ENCODE measurements around the gene NAV1. TPM values are rescaled to one million over a fixed set of nuclear protein-coding genes. Genes with fewer than 3 reads are reported as not detected.

NAV1 gene
- total RNA-seq, 2 experiments from 2014 or later, result 1.9 to 2.6 TPM

DNA sequence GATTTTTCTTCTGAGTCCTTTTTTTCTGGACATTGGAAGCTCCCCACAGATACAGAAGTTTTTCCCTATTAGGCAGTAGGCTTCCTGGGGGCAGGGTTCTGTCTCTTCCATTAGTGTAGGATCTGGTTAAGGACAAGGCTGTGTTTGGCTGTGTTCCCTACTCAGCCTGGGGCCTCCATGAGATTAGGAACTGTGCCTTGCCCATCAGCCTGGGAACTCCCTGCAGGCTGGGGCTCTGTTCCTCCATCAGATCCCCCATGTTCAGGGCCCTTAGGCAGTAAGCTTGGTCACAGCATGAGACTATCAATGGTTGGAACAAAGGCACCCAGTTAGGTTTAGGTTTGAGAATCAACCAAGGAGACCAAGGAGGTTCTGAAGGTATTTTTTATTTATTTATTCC lies 22.7 kb downstream of the NAV1 start:
- Mint-ChIP-seq H3K4me3 (no peak overlapping the region), H3K9me3 (ENCODE audit: low read depth) (no peaks in the 10 kb centered on the region), H3K36me3 (ENCODE audit: low read depth) (no peaks in the 10 kb centered on the region), H3K27ac (no peak overlapping the region), H3K4me1 (peaks cover 3% of the 10 kb centered on the region), H3K27me3 (no peaks in the 10 kb centered on the region)
- intact Hi-C loops (cut with DNase I, micrococcal nuclease), result no loop called here
- no peak for DNase-seq
- no peak for ATAC-seq
- CTCF ChIA-PET, result interaction anchor here (0.6 to 6.0 kb wide), 12 partner anchors 8 to 233 kb away, joined by 3 to 68 read pairs (median 5); no protein-coding TSS in a partner anchor
- POLR2A ChIA-PET, result interaction anchor here (0.6 kb wide), 1 partner anchor 191 kb away, joined by 4 read pairs; no protein-coding TSS in a partner anchor

DNA sequence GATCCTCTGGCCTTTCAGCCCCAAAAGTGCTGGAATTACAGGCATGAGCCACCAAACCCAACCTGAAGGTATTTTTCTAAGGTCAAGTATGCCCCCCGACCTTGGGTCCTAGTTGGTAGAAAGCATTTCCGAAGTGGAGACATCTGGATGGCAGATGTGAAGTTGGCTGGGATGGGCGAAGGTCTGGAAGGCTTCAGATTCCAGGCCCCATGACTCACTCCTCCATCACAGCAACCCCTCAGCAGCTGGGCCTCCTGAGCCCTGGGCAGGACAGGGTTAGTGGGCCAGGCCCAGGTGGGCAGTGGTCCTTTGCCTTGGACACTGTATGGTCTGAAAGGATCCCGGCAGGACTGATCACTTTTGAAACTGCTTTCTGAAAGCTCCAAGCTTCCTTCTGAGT lies 23.3 kb downstream of the NAV1 start:
- intact Hi-C loops (cut with DNase I, micrococcal nuclease), result no loop called here
- H3K27me3 Mint-ChIP-seq, result no peaks in the 10 kb centered on the region
- no peaks in the 10 kb centered on the region for H3K9me3 Mint-ChIP-seq (ENCODE audit: low read depth)
- no peak for DNase-seq
- H3K27ac Mint-ChIP-seq, result no peak overlapping the region
- ChIA-PET CTCF (interaction anchor here (0.9 to 6.0 kb wide), 5 partner anchors 40 to 233 kb away, joined by 3 to 68 read pairs (median 25); no protein-coding TSS in a partner anchor), POLR2A (no interaction called here)
- H3K36me3 Mint-ChIP-seq (ENCODE audit: low read depth), result no peaks in the 10 kb centered on the region
- H3K4me3 Mint-ChIP-seq, result no peak overlapping the region
- ATAC-seq, result no peak
- peaks cover 3% of the 10 kb centered on the region for H3K4me1 Mint-ChIP-seq

DNA sequence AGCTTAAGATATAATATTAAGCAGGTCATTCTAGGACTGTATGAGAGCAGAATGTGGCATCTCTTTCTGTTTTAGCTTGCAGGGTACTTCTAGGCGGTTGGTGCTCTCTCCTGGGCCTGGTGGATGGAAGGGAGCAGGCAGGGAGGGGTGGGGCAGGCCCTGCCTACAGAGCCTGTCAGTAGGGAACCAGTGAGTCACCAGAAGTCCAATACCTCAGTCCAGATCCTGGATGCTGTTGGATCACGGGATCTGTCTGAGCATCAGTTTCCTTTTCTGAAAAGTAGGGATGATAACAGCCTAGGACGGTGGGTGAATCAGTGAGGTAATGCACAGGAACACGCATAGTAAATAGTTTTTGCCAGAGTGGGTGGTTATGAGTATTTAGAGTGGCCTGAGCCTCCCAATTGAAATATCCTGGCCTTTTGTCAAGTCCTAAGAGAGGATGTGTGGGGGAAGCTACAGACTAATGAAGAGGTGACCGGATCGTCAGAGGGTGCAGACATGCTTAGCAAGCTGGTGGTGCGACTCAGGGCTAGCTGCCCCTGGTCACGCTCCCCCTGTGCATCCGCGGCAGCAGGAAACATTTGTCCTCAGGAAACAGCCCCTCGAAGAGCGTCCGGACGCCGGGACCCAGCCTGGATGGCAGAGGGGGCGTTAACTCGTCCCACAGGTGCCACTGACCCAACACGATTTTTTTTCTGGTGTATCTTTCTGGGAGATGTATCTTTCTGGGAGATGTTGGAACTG lies 23.9 kb downstream of the NAV1 start:
- Mint-ChIP-seq H3K9me3 (ENCODE audit: low read depth) (no peaks in the 10 kb centered on the region), H3K4me1 (peaks cover 3% of the 10 kb centered on the region), H3K4me3 (no peak overlapping the region), H3K27me3 (no peaks in the 10 kb centered on the region), H3K36me3 (ENCODE audit: low read depth) (no peaks in the 10 kb centered on the region), H3K27ac (no peak overlapping the region)
- no peak for ATAC-seq
- DNase-seq, result no peak
- POLR2A ChIA-PET, result no interaction called here
- intact Hi-C loops (cut with DNase I, micrococcal nuclease), result no loop called here
- CTCF ChIA-PET, result interaction anchor here (0.9 to 6.0 kb wide), 4 partner anchors 39 to 232 kb away, joined by 3 to 68 read pairs (median 37); no protein-coding TSS in a partner anchor

DNA sequence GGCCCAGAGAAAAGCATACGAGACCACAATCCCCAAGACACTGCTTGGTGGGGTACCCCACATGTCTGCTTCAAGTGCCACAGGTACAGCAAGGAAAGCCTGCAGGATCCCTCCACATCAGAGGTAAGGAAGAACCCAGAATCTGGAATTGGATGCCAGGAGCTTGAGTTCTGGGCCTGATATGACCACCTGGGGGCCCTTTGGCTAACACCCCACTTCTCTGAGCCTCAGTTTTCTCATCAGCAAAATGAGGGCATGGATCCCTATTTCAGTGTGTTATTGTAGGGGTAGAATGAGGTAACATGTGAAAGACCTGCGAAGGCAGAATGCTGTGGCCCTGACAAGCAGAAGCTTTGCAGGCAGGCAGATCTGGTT lies 24.5 kb downstream of the NAV1 start:
- Mint-ChIP-seq H3K27ac (no peak overlapping the region), H3K4me3 (no peak overlapping the region), H3K9me3 (ENCODE audit: low read depth) (no peaks in the 10 kb centered on the region), H3K27me3 (no peaks in the 10 kb centered on the region), H3K4me1 (peaks cover 3% of the 10 kb centered on the region), H3K36me3 (ENCODE audit: low read depth) (no peaks in the 10 kb centered on the region)
- no peak for DNase-seq
- intact Hi-C loops (cut with DNase I, micrococcal nuclease), result no loop called here
- no peak for ATAC-seq
- ChIA-PET CTCF (no interaction called here), POLR2A (no interaction called here)

DNA sequence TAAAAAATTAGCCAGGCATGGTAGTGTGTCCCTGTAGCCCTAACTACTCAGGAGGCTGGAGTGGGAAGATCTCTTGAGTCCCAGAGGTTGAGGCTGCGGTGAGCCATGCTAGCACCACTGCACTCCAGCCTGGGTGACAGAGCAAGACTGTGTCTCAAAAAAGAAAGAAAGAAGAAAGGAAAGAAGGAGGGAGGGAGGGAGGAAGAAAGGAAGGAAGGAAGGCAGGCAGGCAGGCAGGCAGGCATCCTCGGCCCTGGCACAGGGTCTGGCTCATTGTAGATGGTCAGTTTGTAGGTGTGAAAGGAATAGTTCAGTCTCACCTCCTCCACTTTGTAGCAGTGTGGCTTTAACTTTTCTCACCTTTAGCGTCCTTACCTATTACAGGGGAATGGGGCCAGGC lies 25.0 kb downstream of the NAV1 start:
- ATAC-seq, result no peak
- Mint-ChIP-seq H3K36me3 (ENCODE audit: low read depth) (no peaks in the 10 kb centered on the region), H3K27ac (no peak overlapping the region), H3K4me1 (peaks cover 3% of the 10 kb centered on the region), H3K9me3 (ENCODE audit: low read depth) (no peaks in the 10 kb centered on the region), H3K4me3 (no peak overlapping the region), H3K27me3 (no peaks in the 10 kb centered on the region)
- intact Hi-C loops (cut with DNase I, micrococcal nuclease), result no loop called here
- POLR2A ChIA-PET, result interaction anchor here (0.5 kb wide), 1 partner anchor 15 kb away, joined by 3 read pairs; no protein-coding TSS in a partner anchor
- CTCF ChIA-PET, result interaction anchor here (1.4 kb wide), 1 partner anchor 34 kb away, joined by 4 read pairs; no protein-coding TSS in a partner anchor
- DNase-seq, result no peak

DNA sequence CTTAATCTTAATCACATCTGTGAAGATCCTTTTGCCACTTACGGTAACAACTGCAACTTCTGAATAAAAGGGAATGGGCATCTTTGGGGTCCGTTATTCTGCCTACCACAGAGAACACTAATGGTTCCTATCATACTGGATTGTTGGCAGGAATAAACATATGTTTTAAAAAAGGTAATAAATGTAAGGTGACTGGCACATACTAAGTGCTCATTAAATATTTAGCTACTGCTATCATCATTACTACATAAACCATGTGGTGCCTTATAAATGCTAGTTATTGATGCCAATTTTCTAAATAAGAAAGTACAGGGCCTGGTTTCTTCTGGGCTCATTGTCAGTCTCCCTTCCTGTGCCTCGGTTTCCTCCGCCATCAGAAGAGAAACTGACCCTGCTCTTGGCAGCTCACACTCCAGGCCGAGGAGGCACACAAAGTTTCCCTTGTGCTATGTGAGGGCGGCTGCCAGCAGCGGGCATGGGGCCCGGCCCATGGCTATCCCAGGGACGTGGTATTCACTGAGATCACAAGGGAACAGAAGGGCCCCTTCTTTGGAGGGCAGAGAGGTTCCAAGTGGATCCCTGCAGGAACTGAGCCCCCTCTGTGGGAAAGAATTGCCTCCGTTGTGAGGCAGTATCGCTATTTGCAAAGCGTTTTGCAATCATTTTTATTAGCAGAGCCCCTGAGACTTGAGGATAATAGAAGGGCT lies 26.2 kb downstream of the NAV1 start:
- Mint-ChIP-seq H3K9me3 (ENCODE audit: low read depth) (no peaks in the 10 kb centered on the region), H3K27me3 (no peaks in the 10 kb centered on the region), H3K27ac (no peak overlapping the region), H3K4me3 (no peak overlapping the region), H3K4me1 (no peaks in the 10 kb centered on the region), H3K36me3 (ENCODE audit: low read depth) (no peaks in the 10 kb centered on the region)
- ChIA-PET CTCF (interaction anchor here (1.0 to 1.4 kb wide), 2 partner anchors 32 to 83 kb away, joined by 3 to 4 read pairs; no protein-coding TSS in a partner anchor), POLR2A (no interaction called here)
- DNase-seq (no peak), ATAC-seq (no peak)
- intact Hi-C loops (cut with DNase I, micrococcal nuclease), result no loop called here

DNA sequence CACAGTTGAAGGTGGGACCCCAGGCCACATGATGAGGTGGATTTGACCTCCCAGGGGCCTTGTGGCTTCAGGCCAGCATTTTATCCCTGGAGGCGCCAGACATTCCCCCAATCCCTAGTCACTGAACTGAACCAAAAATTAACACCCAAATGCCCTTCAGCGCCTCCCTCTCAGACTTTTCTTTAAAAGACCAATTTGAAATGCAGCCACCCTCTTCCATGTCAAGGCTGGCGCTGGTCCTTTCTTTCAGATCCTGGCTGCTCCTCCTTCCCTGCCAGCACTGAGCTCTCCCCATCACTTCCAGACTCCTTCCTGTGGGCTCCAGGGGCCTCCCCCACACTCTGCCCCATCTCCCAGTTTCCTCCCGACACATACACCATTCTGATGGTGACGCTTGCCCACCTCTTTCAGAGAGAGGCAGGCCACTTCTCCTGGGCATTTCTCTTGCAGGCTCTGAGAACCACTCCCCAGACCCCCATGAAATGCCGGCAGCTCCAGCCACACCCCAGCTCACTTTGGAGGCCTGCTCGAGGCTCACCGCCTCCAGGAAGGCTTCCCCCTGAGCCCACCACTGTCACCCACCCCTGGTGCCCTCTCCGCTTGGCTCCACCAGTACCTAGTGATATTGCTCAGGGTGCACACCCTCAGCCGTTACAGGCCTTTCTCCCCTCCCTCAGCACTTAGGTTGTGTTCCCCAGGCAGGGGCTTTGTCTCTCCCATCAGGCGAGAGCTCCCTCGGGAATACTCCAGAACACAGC lies 27.0 kb downstream of the NAV1 start:
- POLR2A ChIA-PET, result interaction anchor here (0.6 kb wide), 1 partner anchor 161 kb away, joined by 3 read pairs; no protein-coding TSS in a partner anchor
- CTCF ChIA-PET, result interaction anchor here (1.0 kb wide), 1 partner anchor 84 kb away, joined by 3 read pairs; no protein-coding TSS in a partner anchor

DNA sequence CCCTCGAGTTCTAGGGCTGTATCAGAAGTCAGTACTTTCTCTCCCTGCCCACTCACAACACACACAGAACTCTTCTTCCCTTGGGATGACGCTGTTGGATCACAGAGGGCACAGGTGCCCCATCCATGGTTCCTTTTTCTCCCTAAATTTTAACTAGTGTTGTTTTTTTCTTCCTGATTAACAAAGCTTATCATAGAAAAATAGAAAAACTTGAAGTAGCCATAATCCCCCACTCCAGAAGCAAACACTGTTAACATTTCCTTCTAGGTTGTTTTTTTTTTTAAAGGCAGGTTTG lies 27.5 kb downstream of the NAV1 start:
- intact Hi-C loops (cut with DNase I, micrococcal nuclease), result no loop called here
- ATAC-seq, result no peak
- ChIA-PET POLR2A (interaction anchor here (0.6 kb wide), 1 partner anchor 161 kb away, joined by 3 read pairs; no protein-coding TSS in a partner anchor), CTCF (interaction anchor here (0.6 to 1.0 kb wide), 2 partner anchors 85 to 318 kb away, joined by 3 to 4 read pairs; no protein-coding TSS in a partner anchor)
- Mint-ChIP-seq H3K36me3 (ENCODE audit: low read depth) (no peaks in the 10 kb centered on the region), H3K4me3 (no peak overlapping the region), H3K4me1 (no peaks in the 10 kb centered on the region), H3K9me3 (ENCODE audit: low read depth) (no peaks in the 10 kb centered on the region), H3K27me3 (no peaks in the 10 kb centered on the region), H3K27ac (no peak overlapping the region)
- DNase-seq, result no peak

More for the DNA sequence above, 27.0 kb downstream of the NAV1 start:
- Mint-ChIP-seq H3K4me1 (no peaks in the 10 kb centered on the region), H3K27me3 (no peaks in the 10 kb centered on the region), H3K36me3 (ENCODE audit: low read depth) (no peaks in the 10 kb centered on the region), H3K27ac (no peak overlapping the region), H3K4me3 (no peak overlapping the region), H3K9me3 (ENCODE audit: low read depth) (no peaks in the 10 kb centered on the region)
- intact Hi-C loops (cut with DNase I, micrococcal nuclease), result no loop called here
- DNase-seq (no peak), ATAC-seq (no peak)

DNA sequence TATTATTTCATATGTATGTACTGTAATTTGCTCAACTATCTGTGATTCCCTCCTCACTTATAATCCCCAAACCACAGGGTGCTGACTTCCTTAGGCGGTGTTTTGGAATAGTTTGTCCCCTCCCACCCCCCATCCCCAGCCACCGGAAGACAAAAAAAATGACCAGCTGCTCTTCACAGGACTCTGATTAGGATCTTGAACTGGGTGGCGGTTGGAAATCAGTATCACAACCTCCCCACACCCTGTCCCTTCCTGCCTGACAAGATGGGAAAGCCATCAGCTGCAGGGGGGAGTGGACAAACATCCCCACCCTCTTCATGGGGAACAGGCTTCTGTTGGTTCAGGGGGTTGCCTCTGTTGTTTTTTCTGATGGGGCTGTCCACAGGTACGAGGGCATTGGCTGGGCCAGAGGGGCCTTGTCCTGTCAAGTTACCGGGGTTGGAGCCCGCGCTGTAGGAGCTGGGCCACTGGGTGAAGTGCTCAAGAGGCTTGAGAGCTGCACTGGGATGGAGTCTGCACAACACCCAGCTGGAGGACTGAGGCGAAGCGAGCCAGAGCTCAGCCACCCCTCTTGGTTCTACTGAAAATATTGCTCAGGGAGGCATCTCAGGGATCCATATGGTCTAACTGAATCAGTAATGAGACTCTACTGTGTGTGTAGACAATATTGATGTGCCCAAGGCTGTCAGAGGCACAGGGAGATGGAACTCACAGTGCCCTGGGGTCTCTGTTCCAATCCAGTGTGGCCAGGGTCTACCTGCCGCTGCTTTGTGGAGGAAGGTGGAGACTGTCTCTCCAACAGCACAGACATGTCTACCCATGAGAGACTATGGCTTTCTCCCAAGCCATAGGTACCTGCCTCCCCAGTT lies 28.2 kb downstream of the NAV1 start:
- H3K27ac Mint-ChIP-seq, result no peak overlapping the region
- DNase-seq (no peak), ATAC-seq (no peak)
- ChIA-PET CTCF (interaction anchor here (0.6 to 1.2 kb wide), 2 partner anchors 9 to 317 kb away, joined by 3 to 4 read pairs; no protein-coding TSS in a partner anchor), POLR2A (no interaction called here)
- no peak overlapping the region for H3K4me3 Mint-ChIP-seq
- intact Hi-C loops (cut with DNase I, micrococcal nuclease), result no loop called here
- H3K27me3 Mint-ChIP-seq, result no peaks in the 10 kb centered on the region
- H3K4me1 Mint-ChIP-seq, result no peaks in the 10 kb centered on the region
- H3K9me3 Mint-ChIP-seq (ENCODE audit: low read depth), result no peaks in the 10 kb centered on the region
- H3K36me3 Mint-ChIP-seq (ENCODE audit: low read depth), result no peaks in the 10 kb centered on the region

DNA sequence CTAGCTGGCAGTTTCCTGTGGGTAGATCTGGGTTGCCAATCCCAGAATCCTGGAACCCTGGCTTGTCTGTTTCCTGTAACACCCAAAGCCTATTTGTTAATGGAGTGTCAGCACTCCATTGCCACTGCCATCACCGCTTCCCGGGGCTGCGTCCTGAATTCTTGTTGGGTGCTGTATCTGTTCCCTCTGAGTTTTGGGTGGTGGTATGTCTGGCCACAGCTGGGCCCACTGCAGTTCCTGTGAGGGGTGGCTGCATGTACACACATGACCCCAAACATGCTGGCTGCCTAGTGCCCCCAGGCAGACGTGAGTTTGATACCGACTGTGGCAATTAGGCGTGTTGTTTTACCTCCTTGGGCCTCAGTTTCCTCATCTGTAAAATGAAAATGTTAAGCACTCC lies 29.3 kb downstream of the NAV1 start:
- DNase-seq (no peak), ATAC-seq (no peak)
- ChIA-PET POLR2A (no interaction called here), CTCF (interaction anchor here (1.2 kb wide), 1 partner anchor 10 kb away, joined by 3 read pairs; no protein-coding TSS in a partner anchor)
- Mint-ChIP-seq H3K27ac (no peak overlapping the region), H3K4me3 (no peak overlapping the region), H3K27me3 (no peaks in the 10 kb centered on the region), H3K9me3 (ENCODE audit: low read depth) (no peaks in the 10 kb centered on the region), H3K36me3 (ENCODE audit: low read depth) (no peaks in the 10 kb centered on the region), H3K4me1 (peaks cover 5% of the 10 kb centered on the region)
- intact Hi-C loops (cut with DNase I, micrococcal nuclease), result no loop called here

DNA sequence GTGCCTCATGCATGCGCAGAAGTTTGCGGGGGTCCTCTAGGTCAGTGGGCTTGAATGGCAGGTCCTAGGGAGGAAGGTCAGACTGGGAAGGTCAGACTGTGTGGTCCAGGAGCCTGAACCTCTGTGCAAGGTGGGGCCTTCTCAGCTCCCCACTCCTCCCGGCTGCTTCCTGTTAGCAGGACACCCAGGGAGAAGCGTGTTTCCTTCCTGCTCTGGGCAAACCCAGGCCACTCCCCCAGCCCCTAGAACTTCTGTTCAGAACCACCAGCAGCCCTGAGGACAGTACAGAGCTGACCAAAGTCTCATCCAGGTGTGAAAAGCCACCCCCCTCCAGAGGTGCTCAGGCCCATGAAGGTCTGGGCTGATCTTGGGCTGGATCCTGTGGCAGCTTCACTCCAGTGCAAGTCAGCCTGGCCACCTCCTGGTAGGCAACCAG lies 29.9 kb downstream of the NAV1 start:
- Mint-ChIP-seq H3K27me3 (no peaks in the 10 kb centered on the region), H3K4me3 (no peak overlapping the region), H3K36me3 (ENCODE audit: low read depth) (no peaks in the 10 kb centered on the region), H3K9me3 (ENCODE audit: low read depth) (no peaks in the 10 kb centered on the region), H3K4me1 (peaks cover 9% of the 10 kb centered on the region), H3K27ac (no peak overlapping the region)
- no peak for ATAC-seq
- POLR2A ChIA-PET, result no interaction called here
- DNase-seq, result no peak
- intact Hi-C loops (cut with DNase I, micrococcal nuclease), result no loop called here
- CTCF ChIA-PET, result no interaction called here

All from activated CD4-positive, alpha-beta T cell treated with anti-CD3 and anti-CD28 coated beads for 36 hours (primary cell).